ENCODE measurements around the gene PPP2R3A.
A peak's percentile ranks its signal among the peaks of the same experiment; 100 is the strongest.
"Not testable (repeated sequence)": the region's sequence is repeated elsewhere in the genome, so short reads cannot be mapped to it uniquely, and the experiment has no call there.

Gene PPP2R3A, protein sequence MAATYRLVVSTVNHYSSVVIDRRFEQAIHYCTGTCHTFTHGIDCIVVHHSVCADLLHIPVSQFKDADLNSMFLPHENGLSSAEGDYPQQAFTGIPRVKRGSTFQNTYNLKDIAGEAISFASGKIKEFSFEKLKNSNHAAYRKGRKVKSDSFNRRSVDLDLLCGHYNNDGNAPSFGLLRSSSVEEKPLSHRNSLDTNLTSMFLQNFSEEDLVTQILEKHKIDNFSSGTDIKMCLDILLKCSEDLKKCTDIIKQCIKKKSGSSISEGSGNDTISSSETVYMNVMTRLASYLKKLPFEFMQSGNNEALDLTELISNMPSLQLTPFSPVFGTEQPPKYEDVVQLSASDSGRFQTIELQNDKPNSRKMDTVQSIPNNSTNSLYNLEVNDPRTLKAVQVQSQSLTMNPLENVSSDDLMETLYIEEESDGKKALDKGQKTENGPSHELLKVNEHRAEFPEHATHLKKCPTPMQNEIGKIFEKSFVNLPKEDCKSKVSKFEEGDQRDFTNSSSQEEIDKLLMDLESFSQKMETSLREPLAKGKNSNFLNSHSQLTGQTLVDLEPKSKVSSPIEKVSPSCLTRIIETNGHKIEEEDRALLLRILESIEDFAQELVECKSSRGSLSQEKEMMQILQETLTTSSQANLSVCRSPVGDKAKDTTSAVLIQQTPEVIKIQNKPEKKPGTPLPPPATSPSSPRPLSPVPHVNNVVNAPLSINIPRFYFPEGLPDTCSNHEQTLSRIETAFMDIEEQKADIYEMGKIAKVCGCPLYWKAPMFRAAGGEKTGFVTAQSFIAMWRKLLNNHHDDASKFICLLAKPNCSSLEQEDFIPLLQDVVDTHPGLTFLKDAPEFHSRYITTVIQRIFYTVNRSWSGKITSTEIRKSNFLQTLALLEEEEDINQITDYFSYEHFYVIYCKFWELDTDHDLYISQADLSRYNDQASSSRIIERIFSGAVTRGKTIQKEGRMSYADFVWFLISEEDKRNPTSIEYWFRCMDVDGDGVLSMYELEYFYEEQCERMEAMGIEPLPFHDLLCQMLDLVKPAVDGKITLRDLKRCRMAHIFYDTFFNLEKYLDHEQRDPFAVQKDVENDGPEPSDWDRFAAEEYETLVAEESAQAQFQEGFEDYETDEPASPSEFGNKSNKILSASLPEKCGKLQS (N-terminal part only)

GRCh38 chr3:135965506-135966270 lies at the start of gene PPP2R3A:
PPP2R3A (plus strand) TSS chr3:135965728; CDS start chr3:136001499, 35,771 bp downstream.
- DNase-seq (ENCODE audit: low spot score), result no peak

DNA sequence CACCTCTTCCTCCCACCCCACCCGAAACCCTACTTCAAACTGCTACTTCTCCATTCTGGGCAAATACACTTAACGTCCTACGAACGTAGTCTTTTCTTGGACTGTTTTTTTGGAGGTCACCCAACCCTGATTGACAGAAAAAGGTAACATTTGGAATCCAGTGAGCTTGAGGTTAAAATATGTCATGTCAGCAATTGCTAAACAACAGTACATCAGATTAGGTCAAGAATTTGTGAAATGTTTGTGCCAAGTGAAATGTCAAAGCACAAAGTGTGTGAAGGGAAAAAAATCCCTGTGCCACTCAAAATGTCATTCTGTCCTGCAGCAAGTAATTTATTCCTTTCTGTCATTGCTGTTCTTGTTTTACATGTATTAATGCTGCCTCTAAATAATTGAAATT lies 49.2 kb upstream of the PPP2R3A start:
- no peak for DNase-seq (ENCODE audit: low spot score)

DNA sequence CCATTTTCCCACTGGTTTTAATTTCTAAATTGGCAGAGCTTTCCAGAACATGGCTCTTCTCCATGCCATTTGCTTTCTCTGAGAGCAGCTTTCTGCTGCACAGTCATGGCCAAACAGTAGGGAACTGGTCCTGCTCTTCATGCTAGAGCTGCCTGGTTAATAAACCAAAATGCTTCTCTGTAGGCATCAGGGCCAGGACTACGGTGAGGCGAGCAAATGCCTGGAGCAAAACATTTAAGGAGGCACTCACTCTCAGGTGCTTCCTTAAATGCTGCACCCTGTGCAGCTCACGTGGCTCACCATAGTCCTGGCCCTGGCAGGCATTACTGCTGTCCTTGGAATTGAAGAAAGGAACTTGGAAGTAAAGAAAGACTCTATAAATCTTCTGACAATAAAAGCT lies 48.5 kb upstream of the PPP2R3A start:
- no peak for DNase-seq (ENCODE audit: low spot score)

DNA sequence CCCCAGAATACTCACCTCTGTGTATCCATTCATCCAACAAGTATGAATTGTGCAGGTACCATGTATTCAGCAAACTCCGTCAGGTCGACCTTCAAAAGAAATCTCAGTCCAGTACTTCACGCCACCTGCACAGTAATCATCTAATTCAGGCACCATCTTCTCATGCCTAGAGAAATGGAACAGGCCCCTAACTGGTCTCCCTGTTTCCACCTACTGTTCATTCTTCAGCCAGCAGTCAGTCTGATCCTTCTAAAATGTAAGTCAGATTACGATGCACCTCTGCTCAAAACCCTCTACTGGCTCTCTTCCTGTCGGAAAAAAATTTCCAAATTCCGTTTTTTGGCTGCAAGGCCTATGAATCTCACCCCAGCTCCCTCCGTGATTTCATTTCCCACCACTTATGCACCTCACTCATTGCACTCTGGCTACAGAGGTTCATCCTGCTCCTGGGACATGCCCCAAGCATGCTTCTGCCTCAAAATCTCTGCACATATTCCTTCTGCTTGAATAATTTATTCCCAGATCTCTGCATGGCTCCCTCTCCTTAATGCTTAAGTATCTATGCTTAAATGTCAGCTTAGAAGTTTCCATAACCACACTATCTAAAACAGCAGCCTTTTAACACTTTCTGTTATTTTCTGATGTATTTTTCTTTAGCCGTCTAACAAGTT lies 47.5 kb upstream of the PPP2R3A start:
- DNase-seq (ENCODE audit: low spot score), result no peak

DNA sequence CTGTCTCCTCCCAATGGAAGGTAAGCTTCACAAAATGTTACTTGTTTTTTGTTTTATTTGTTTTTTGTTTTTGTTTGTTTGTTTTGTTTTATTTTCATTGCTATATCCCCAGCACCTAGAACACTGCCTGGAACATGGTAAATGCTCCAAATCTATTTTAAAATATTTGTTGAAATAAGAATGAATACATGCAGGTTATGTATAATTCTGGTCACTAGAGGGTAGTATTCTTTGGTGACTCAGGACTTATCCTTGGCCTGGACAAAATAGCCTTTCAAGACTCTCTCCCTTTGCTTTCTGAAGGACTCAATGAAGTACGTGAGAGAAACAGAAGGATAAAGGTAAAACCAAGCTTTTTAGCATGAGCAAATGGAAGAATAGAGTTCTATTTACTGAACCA lies 46.9 kb upstream of the PPP2R3A start:
- peak; percentile 35 for DNase-seq (ENCODE audit: low spot score)

- no peak for DNase-seq (ENCODE audit: low spot score)
Observed at GRCh38 chr3:135920275-135920674, 45.3 kb upstream of the PPP2R3A start.

DNA sequence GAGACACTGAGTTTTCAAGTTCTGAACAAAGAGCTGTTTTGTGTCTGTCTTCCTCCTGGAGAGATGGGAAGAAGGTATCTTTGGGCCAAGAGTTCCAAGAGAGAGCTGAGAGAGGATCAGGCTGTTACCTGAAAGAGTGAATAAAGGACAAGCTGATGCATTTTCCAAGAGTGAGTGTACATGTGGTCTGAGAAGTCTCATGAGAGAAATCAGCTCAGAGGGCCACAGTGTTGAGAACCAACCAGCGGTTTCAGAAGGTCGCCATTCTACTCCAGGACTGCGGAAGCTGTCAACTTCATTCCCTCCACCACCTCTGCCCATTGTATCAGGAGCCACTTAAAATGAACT lies 42.7 kb upstream of the PPP2R3A start:
- no peak for DNase-seq (ENCODE audit: low spot score)

DNA sequence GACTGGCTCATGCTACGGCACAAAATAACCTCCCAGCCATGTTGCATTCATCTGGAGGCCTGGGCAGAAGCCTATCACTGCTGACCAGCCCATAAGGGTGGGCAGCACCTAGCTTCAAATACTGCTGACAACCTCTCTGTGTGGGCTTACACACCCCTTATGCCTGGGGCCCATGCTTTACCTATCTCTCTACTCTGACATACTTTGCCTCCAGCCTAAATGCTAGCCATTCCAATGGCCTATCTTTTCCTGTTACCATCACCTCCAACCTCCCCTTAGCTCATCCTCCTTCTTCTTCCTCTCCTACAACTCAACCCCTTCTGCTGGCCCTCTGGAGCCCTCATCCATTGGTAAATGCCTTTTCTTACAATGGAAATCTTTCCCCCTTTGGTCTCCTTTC lies 41.0 kb upstream of the PPP2R3A start:
- DNase-seq (ENCODE audit: low spot score), result no peak

DNA sequence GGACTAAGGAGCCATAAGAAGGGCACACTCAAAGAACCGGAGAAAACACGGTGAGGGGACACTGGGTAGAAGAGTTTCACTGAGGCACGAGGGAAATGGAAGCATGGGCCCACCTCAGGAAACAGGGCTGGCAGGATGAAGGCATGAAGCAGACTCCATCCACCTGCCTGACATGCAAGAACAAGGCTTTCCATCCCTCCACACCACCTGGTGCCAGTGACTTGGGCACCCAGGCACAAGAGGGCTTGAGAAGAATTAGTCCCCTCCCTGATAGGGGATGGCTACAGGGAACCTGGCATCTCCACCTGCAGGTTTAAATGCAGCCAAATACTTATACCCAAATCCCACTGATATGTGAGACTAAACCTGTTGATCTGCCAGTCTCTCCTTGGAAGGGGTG lies 38.9 kb upstream of the PPP2R3A start:
- no peak for DNase-seq (ENCODE audit: low spot score)

DNA sequence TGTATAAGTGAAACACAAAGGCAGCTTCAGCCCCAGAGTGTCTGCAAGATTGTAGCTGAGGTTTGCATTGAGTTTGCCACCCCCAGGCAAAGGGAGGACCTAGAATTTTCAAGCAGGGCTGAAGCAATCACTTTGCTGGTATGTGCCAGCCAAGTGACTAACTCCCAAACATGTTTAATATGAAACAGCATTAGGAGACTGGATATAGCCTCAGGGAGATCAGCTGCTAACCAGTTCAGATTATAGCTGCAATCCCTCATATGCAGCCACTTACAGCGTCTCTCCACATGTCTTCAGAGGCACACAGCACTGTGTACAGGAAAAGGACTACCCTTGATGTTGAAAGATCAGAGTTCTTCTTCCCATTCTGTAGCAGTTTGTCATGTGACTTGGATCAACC lies 38.4 kb upstream of the PPP2R3A start:
- DNase-seq (ENCODE audit: low spot score), result no peak

DNA sequence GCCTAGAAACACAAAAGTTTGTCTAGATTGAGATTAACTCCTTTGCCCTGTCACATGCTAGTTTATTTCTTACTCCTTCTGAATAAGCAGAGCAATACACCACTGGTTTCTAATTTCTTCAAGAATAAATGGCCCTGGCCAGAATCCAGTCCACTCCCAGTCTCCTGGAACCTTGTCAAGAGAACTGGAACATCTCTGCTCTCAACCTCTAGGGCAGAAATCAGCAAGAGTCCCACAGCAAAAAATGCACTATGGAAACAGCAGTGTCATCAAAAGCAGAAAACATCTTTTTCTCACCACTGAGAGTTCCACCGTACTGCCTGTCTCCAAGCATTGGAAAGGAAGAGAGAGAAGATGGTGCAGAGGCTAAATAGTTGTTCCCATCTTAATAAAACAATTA lies 35.9 kb upstream of the PPP2R3A start:
- no peak for DNase-seq (ENCODE audit: low spot score)

DNA sequence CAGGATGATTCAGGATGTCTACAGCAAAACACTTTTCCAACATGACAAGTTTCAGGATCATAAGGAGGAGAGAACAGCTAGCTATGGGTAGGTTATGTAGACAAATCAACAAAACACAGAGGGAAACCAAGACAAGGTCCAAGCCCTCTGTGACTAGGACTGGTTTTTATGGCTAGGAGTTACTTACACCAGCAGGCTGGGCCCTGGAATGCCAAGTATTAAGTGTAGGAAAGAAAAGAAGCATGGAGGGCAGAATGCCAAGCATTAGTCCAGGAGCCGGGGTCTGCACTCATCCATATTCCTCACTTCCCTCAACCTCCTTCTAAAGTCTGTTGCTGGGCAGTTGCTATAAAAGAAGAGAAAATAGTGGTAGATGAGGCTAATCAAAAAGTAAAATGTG lies 35.3 kb upstream of the PPP2R3A start:
- no peak for DNase-seq (ENCODE audit: low spot score)

GRCh38 chr3:135935171-135935570 lies 30.4 kb upstream of the PPP2R3A start:
- DNase-seq (ENCODE audit: low spot score), result not testable (repeated sequence)

DNA sequence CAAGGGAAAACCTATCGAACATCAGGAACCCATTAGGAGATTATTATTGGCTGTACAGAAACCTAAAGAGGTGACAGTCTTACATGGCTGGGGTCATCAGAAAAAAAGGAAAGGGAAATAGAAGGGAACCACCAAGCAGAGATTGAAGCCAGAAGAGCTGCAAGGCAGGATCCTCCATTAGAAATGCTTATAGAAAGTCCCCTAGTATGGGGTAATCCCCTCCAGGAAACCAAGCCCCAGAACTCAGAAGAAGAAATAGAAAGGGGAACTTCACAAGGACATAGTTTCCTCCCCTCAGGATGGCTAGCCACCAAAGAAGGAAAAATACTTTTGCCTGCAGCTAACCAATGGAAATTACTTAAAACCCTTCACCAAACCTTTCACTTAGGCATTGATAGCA lies 27.8 kb upstream of the PPP2R3A start:
- DNase-seq (ENCODE audit: low spot score), result not testable (repeated sequence)

DNA sequence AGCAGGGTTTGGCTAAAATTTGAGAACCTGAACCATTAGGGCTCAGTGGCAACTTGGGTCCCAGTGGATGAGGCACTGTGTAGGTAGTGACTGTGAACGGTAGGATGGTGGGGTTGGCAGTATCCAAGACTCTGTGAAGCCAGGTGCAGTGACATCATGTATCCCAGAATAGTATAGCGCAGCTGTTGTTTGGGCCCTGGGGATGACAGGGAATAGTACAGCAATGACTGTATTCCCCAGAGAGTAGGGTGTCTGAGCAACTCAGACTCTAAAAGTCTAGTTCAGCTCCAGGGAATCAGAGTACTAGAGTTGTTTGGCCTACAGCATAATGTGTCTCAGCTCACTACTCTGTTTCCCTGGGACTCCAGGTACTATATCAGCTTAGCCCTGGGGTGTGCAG lies 20.7 kb upstream of the PPP2R3A start:
- DNase-seq (ENCODE audit: low spot score), result peak; percentile 11

- DNase-seq (ENCODE audit: low spot score), result no peak
Observed at GRCh38 chr3:135950941-135951340, 14.6 kb upstream of the PPP2R3A start.

GRCh38 chr3:135964160-135964955 lies 1.2 kb upstream of the PPP2R3A start:
- DNase-seq (ENCODE audit: low spot score), result no peak

DNA sequence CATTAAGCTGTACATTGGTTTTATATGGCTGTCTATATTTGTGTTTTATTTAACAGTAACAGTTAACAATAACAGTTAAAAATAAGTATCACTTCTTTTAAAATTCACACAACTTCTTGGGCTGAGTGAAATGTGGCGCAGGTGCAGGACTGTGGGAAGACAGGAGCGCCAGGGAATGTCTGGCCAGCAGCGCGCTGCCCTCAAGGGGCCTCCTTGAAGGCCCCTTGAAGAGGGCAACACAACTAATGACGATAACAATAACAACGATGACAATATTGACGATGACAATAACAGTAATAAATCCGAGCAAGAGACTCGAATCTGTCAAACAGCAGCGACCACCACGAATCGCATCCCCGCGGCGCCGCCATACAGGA lies 411 bp upstream of the PPP2R3A start:
- no peak for DNase-seq (ENCODE audit: low spot score)

DNA sequence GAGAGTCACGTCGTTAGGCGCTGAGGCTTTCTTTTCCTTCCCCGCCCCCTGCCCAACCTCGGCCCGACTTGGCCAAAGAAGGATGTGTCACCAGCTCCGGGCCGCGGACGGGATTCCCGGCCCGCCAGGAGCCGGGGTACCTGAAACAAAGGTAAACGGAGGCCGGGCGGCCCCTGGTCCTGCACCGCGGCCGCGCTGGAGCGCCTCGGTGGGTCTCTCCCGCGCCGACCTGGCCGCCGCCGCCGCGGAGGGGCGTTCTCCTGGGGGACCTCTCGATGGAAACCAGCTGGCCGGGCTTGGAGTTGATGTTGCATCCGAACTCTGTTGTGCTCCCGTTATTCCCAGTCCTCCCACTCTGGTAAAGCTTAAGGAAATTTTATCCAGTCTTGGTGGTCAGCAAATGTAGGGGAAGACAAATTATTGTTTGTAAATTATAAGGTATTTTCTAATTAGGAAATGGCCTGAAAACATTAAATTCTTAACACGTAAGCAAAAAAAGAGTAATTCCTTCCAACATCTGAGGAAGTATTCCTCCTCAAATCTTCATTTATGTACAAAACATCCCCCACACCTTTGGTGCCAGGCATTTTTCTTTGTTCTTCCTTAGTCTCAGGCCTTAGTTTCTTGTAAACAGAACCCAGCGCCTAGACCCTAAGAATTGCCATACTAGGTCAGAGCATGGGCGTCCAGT lies 888 bp downstream of the PPP2R3A start:
- no peak for DNase-seq (ENCODE audit: low spot score)

DNA sequence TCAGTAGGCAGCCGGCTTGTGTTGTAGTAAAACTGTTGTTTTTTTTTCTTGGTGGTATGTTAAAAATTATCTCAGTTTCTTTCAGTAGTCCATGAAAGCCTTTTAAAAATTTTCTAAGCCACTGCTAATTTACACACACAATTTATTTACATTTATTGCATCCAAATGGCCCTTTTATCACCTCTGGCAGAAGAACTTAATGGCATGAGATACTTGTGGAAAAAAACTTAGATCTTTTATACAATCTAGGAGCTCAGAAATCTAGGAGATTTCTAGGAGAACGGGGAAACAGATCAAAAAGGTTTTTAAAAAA lies 1.4 kb downstream of the PPP2R3A start:
- DNase-seq (ENCODE audit: low spot score), result no peak
